Panc1 (cell line): ENCODE measurements around the gene NXPH4. TPM values are rescaled to one million over a fixed set of nuclear protein-coding genes. Genes with fewer than 3 reads are reported as not detected.

Experiments used
- ATAC-seq: fragments of 200-7000 bp; cut with Tn5 transposase; 2 replicates; pipeline ENCODE4 v1.9.1; 2020; ENCODE audit warnings: mild to moderate bottlenecking, moderate library complexity
- BruUV-seq: library from RNA; stranded (reverse); fragments of 400-500 nt; replicated peaks from 2 replicates; lab custom pipeline; 2021; lab: Mats Ljungman, UMichigan
- CTCF ChIA-PET: fragments of 300-600 bp; sonication (Branson Sonifier 250); formaldehyde crosslinking; loops from one replicate; lab custom pipeline; 2022; ENCODE audit warnings: antibody characterized with exemption; lab: Charles Lee
- POLR2A ChIA-PET: fragments of 300-600 bp; sonication (Branson Sonifier 250); formaldehyde crosslinking; loops from one replicate; lab custom pipeline; 2022; ENCODE audit warnings: antibody characterized with exemption; lab: Charles Lee
- DNase-seq: peaks from one replicate; pipeline ENCODE4 v3.0.0-alpha.2; 2010; ENCODE audit warnings: low read depth, low spot score
- H3K27ac ChIP-seq: 2 replicates; pipeline ENCODE4 v1.5.1; 2011; ENCODE audit warnings: mild to moderate bottlenecking, low read length, inconsistent platforms
- H3K27me3 ChIP-seq: fragments of 200-500 bp; sonication (Bioruptor generic); 2 replicates; pipeline ENCODE4 v1.6.0; 2014; ENCODE audit warnings: low read length, inconsistent platforms; ENCODE audit not compliant: control insufficient read depth, insufficient read depth
- H3K36me3 ChIP-seq: fragments of 200-500 bp; sonication (Bioruptor generic); 2 replicates; pipeline ENCODE4 v1.5.1; 2014; ENCODE audit warnings: inconsistent platforms, mild to moderate bottlenecking, low read length, moderate library complexity; ENCODE audit not compliant: control insufficient read depth, insufficient read depth
- H3K4me1 ChIP-seq: 2 replicates; pipeline ENCODE4 v1.5.1; 2011; ENCODE audit warnings: inconsistent platforms, mild to moderate bottlenecking, low read length, moderate library complexity; ENCODE audit not compliant: control insufficient read depth, insufficient read depth
- H3K4me3 ChIP-seq, 2 experiments: 2 replicates each; pipeline ENCODE4 v1.5.1; 2011 to 2012; ENCODE audit warnings: low read depth in 2 of 2, low read length in 2 of 2, mild to moderate bottlenecking in 2 of 2, inconsistent platforms in 1 of 2, moderate library complexity in 1 of 2
- H3K9me3 ChIP-seq: fragments of 200-500 bp; sonication (Bioruptor generic); 2 replicates; pipeline ENCODE4 v1.5.1; 2014; ENCODE audit warnings: low read depth, mild to moderate bottlenecking, inconsistent platforms, low read length, moderate library complexity; ENCODE audit not compliant: control insufficient read depth, insufficient read depth
- CTCF ChIP-seq: fragments of 450-650 bp; IDR thresholded peaks from 2 replicates; pipeline ENCODE4 v1.5.1; 2017; ENCODE audit warnings: mild to moderate bottlenecking
- POLR2AphosphoS5 ChIP-seq: IDR thresholded peaks from 2 replicates; pipeline ENCODE4 v1.6.1; 2012; ENCODE audit warnings: mild to moderate bottlenecking, low read depth, low read length, moderate library complexity
- REST ChIP-seq, 2 experiments: IDR thresholded peaks; 2 replicates each; pipeline ENCODE4 v1.6.1; 2011 to 2012; ENCODE audit warnings: low read depth in 2 of 2, control low read depth in 1 of 2, low read length in 1 of 2, mild to moderate bottlenecking in 1 of 2, moderate library complexity in 1 of 2; ENCODE audit not compliant: insufficient read depth in 1 of 2
- SIN3A ChIP-seq: IDR thresholded peaks from 2 replicates; pipeline ENCODE4 v1.6.1; 2012; ENCODE audit warnings: low read depth, mild to moderate bottlenecking, low read length, moderate library complexity, borderline replicate concordance; ENCODE audit not compliant: insufficient read depth
- TCF7L2 ChIP-seq: IDR thresholded peaks from 2 replicates; pipeline ENCODE4 v1.6.1; 2011; ENCODE audit warnings: mild to moderate bottlenecking, low read depth, low read length, inconsistent platforms
- in situ Hi-C: cut with HindIII; loops from 2 replicates; pipeline ENCODE4 v1.10.0; 2016; ENCODE audit warnings: low sequenced_read_pairs, low pct_unique_long_range_greater_than_20kb
- intact Hi-C: fragments of 100-400 bp; cut with micrococcal nuclease; formaldehyde crosslinking; loops from one replicate; pipeline ENCODE4 v1.10.0; 2022; ENCODE audit not compliant: unreplicated experiment
- total RNA-seq: library from RNA; stranded (reverse); gene quantifications from one replicate; pipeline ENCODE4 v1.2.1, GENCODE V29; 2021; ENCODE audit not compliant: unreplicated experiment

The NXPH4 gene
- total RNA-seq, 1 experiment from 2014 or later: 2.1 TPM

GRCh38 chr12:57201631-57202030 is 15.0 kb upstream of the NXPH4 start:
- intact Hi-C loops: no loop called here
- Histone ChIP-seq H3K9me3 (no peaks in the 10 kb centered on the region), H3K36me3 (no peaks in the 10 kb centered on the region), H3K4me1 (no peaks in the 10 kb centered on the region), H3K27ac (no peak overlapping the region), H3K4me3 (no peak overlapping the region), H3K27me3 (no peaks in the 10 kb centered on the region)
- ATAC-seq (no peak), DNase-seq (no peak)
- no TSS peak for BruUV-seq
- in situ Hi-C loops: no loop called here
- no peak for TF ChIP-seq REST (IDR thresholded peaks at IDR 0.05; ENCODE audit: insufficient read depth in 1 of 2, low read depth in 2 of 2, low read length in 1 of 2)
- TF ChIP-seq TCF7L2: no peak
- CTCF ChIA-PET: no interaction called here
- POLR2A ChIA-PET: no interaction called here

- H3K27ac ChIP-seq: no peak overlapping the region
- in situ Hi-C loops: no loop called here
- CTCF ChIA-PET: no interaction called here
- no peaks in the 10 kb centered on the region for H3K27me3 ChIP-seq
- H3K36me3 ChIP-seq: no peaks in the 10 kb centered on the region
- H3K9me3 ChIP-seq: no peaks in the 10 kb centered on the region
- no peak for DNase-seq
- intact Hi-C loops: no loop called here
- no peak for ATAC-seq
- no peak for TF ChIP-seq REST (IDR thresholded peaks at IDR 0.05; ENCODE audit: insufficient read depth in 1 of 2, low read depth in 2 of 2, low read length in 1 of 2)
- no peak for TF ChIP-seq CTCF
- TF ChIP-seq SIN3A: no peak
- TF ChIP-seq POLR2AphosphoS5: no peak
- no TSS peak for BruUV-seq
- no peaks in the 10 kb centered on the region for H3K4me1 ChIP-seq
- H3K4me3 ChIP-seq: no peak overlapping the region
- POLR2A ChIA-PET: no interaction called here
Measured at GRCh38 chr12:57202321-57202720, 14.3 kb upstream of the NXPH4 start.
